ENCODE measurements around the gene KRTAP1-4. TPM values are rescaled to one million over a fixed set of nuclear protein-coding genes. Genes with fewer than 3 reads are reported as not detected.
"Not testable (repeated sequence)": the region's sequence is repeated elsewhere in the genome, so short reads cannot be mapped to it uniquely, and the experiment has no call there.

Gene KRTAP1-4
- total RNA-seq, 2 experiments from 2014 or later, result not detected

DNA sequence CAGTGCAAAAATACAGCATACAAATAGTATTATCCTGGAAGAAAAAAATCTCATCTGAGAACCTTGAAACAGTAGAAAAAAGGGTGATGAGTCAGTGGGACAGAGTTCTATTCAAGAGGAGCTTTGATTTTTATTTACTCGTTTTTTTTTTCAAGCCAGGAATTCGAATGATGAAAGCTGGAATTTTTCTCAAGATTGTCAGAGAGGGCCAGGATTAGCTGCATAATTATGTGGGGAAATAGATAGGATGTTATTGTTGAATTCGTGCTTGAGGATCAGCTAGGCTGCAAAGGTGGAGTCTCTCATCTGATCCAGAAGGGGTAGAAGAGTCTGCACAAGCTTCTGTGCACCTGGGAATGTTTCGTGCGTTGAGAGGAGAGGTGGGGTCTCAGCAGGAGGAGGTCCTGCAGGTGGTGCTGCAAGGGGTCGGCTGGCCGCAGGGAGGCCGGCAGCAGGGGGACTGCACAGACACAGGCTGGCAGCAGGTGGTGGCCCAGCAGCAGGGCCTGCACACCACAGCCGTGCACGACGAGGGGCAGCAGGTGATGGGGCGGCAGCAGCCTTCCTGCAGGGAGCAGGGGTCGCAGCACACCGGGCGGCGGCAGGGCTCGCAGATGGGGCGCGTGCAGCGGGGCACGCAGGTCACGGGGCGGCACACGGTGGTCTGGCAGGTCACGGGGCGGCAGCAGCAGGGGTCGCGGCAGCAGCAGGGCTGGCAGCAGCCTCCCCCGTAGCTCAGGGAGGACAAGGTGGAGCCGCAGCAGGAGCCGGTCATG is 29.5 kb upstream of the KRTAP1-4 start:
- H3K9me3 Mint-ChIP-seq; H3K36me3 Mint-ChIP-seq (ENCODE audit: low read depth); H3K4me3 Mint-ChIP-seq; POLR2A ChIA-PET; H3K4me1 Mint-ChIP-seq; CTCF ChIA-PET; H3K27ac Mint-ChIP-seq; DNase-seq: not testable (repeated sequence)
- H3K27me3 Mint-ChIP-seq, result peaks cover 36% of the 10 kb centered on the region

DNA sequence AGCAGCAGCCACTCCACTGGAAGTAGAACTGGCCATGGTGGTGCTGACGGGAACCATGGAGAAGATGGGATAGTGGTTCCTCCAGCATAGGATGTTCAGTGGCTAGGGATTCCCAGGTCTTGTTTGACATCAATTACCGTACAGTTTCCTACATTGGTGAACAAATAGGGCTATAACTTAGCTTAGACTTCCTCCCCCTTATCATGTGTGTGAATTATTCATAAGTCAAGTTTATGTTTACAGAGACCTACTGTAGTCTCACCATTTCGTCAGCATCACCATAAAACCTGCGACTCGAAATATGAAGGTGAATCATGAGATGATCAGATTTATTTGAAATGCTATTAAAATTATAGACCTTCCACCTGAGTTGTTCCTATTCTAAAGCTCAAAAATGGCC is 28.7 kb upstream of the KRTAP1-4 start:
- no peaks in the 10 kb centered on the region for H3K9me3 Mint-ChIP-seq
- DNase-seq, result no peak
- H3K27ac Mint-ChIP-seq, result no peak overlapping the region
- H3K36me3 Mint-ChIP-seq (ENCODE audit: low read depth), result no peaks in the 10 kb centered on the region
- H3K27me3 Mint-ChIP-seq, result peaks cover 36% of the 10 kb centered on the region
- ChIA-PET CTCF (no interaction called here), POLR2A (no interaction called here)
- no peaks in the 10 kb centered on the region for H3K4me1 Mint-ChIP-seq
- no peak overlapping the region for H3K4me3 Mint-ChIP-seq

GRCh38 chr17:41057547-41057946 is 27.6 kb upstream of the KRTAP1-4 start:
- Mint-ChIP-seq H3K27me3 (peaks cover 38% of the 10 kb centered on the region), H3K4me3 (no peak overlapping the region), H3K27ac (no peak overlapping the region), H3K9me3 (no peaks in the 10 kb centered on the region), H3K4me1 (no peaks in the 10 kb centered on the region), H3K36me3 (ENCODE audit: low read depth) (no peaks in the 10 kb centered on the region)
- no peak for DNase-seq
- CTCF ChIA-PET, result no interaction called here
- POLR2A ChIA-PET, result no interaction called here

DNA sequence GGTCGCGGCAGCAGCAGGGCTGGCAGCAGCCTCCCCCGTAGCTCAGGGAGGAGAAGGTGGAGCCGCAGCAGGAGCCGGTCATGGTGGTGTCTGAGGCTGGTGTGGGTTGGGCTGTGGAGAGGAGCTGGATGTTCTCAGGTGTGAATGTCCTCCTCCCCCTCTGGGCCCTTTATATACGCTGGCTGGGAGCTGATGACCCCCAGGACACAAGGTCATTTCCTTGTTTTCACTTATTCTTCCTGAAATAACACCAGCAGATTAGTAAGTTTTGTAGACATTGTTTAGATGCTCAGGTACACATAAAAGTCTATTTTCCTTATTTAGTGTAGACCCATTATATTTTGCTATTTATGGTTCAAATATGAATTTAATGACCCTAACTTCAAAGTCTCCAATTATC is 25.1 kb upstream of the KRTAP1-4 start, which contains the start of gene KRTAP2-2:
Gene KRTAP2-2 (minus strand): TSS at position 101 of the 400 bp plus-strand sequence. CDS start 19 bp downstream, at position 82.
- H3K4me1 Mint-ChIP-seq; POLR2A ChIA-PET; DNase-seq; H3K36me3 Mint-ChIP-seq (ENCODE audit: low read depth); H3K4me3 Mint-ChIP-seq; CTCF ChIA-PET; H3K9me3 Mint-ChIP-seq; H3K27ac Mint-ChIP-seq: not testable (repeated sequence)
- peaks cover 30% of the 10 kb centered on the region for H3K27me3 Mint-ChIP-seq

DNA sequence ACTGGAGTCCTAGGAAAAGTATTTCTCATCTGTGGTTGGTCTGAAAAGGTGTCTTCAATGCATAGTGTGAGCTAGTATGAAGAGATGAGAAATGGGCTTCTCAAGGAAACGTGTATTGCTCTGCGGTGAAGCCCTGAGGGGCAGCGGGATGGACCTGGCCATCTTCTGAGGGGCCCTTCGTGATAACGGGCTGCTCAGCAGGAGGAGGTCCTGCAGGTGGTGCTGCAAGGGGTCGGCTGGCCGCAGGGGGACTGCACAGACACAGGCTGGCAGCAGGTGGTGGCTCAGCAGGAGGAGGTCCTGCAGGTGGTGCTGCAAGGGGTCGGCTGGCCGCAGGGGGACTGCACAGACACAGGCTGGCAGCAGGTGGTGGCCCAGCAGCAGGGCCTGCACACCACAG is 24.6 kb upstream of the KRTAP1-4 start:
- DNase-seq; H3K4me3 Mint-ChIP-seq; CTCF ChIA-PET; H3K4me1 Mint-ChIP-seq; H3K27ac Mint-ChIP-seq; H3K36me3 Mint-ChIP-seq (ENCODE audit: low read depth); POLR2A ChIA-PET; H3K9me3 Mint-ChIP-seq: not testable (repeated sequence)
- H3K27me3 Mint-ChIP-seq, result peaks cover 27% of the 10 kb centered on the region

- no peaks in the 10 kb centered on the region for H3K36me3 Mint-ChIP-seq (ENCODE audit: low read depth)
- H3K4me3 Mint-ChIP-seq, result no peak overlapping the region
- DNase-seq, result no peak
- H3K27me3 Mint-ChIP-seq, result peaks cover 23% of the 10 kb centered on the region
- POLR2A ChIA-PET, result no interaction called here
- no peaks in the 10 kb centered on the region for H3K4me1 Mint-ChIP-seq
- no peaks in the 10 kb centered on the region for H3K9me3 Mint-ChIP-seq
- CTCF ChIA-PET, result no interaction called here
- no peak overlapping the region for H3K27ac Mint-ChIP-seq
Observed at GRCh38 chr17:41054025-41054424, 24.0 kb upstream of the KRTAP1-4 start.

DNA sequence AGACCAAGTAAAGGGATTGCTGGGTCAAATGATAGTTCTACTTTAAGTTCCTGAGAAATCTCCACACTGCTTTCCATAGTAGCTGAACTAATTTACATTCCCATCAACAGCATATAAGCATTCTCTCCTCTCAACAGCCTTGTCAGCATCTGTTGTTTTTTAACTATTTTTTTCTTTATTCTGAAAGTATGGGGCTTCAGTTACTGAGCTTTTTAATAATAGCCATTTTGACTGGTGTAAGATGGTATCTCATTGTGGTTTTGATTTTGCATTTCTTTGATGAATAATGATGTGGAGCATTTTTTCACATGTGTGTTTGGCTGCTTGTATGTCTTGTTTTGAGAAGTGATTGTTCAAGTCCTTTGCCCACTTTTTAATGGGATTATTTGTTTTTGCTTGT is 22.6 kb upstream of the KRTAP1-4 start:
- ChIA-PET POLR2A (no interaction called here), CTCF (no interaction called here)
- H3K36me3 Mint-ChIP-seq (ENCODE audit: low read depth), result no peaks in the 10 kb centered on the region
- H3K27me3 Mint-ChIP-seq, result peaks cover 21% of the 10 kb centered on the region
- no peaks in the 10 kb centered on the region for H3K4me1 Mint-ChIP-seq
- DNase-seq, result no peak
- no peak overlapping the region for H3K4me3 Mint-ChIP-seq
- H3K27ac Mint-ChIP-seq, result no peak overlapping the region
- no peaks in the 10 kb centered on the region for H3K9me3 Mint-ChIP-seq

GRCh38 chr17:41049110-41049509 is 19.1 kb upstream of the KRTAP1-4 start:
- ChIA-PET CTCF (no interaction called here), POLR2A (no interaction called here)
- H3K4me3 Mint-ChIP-seq, result no peak overlapping the region
- H3K27ac Mint-ChIP-seq, result no peak overlapping the region
- no peaks in the 10 kb centered on the region for H3K36me3 Mint-ChIP-seq (ENCODE audit: low read depth)
- peaks cover 26% of the 10 kb centered on the region for H3K27me3 Mint-ChIP-seq
- no peaks in the 10 kb centered on the region for H3K9me3 Mint-ChIP-seq
- DNase-seq, result no peak
- no peaks in the 10 kb centered on the region for H3K4me1 Mint-ChIP-seq

GRCh38 chr17:41048441-41048840 is 18.4 kb upstream of the KRTAP1-4 start:
- no peak for DNase-seq
- Mint-ChIP-seq H3K4me1 (no peaks in the 10 kb centered on the region), H3K27me3 (peaks cover 24% of the 10 kb centered on the region), H3K36me3 (ENCODE audit: low read depth) (no peaks in the 10 kb centered on the region), H3K9me3 (no peaks in the 10 kb centered on the region), H3K4me3 (no peak overlapping the region), H3K27ac (no peak overlapping the region)
- POLR2A ChIA-PET, result no interaction called here
- CTCF ChIA-PET, result interaction anchor here (1.5 kb wide), 1 partner anchor 23 kb away, joined by 3 read pairs; no protein-coding TSS in a partner anchor

- H3K9me3 Mint-ChIP-seq; H3K27ac Mint-ChIP-seq; POLR2A ChIA-PET; DNase-seq; CTCF ChIA-PET; H3K4me3 Mint-ChIP-seq; H3K4me1 Mint-ChIP-seq; H3K36me3 Mint-ChIP-seq (ENCODE audit: low read depth): not testable (repeated sequence)
- peaks cover 15% of the 10 kb centered on the region for H3K27me3 Mint-ChIP-seq
Observed at GRCh38 chr17:41046735-41047465, 16.9 kb upstream of the KRTAP1-4 start, which contains the start of gene KRTAP2-1. Gene KRTAP2-1 (minus strand): TSS chr17:41047316. CDS start chr17:41047267, 49 bp downstream.

DNA sequence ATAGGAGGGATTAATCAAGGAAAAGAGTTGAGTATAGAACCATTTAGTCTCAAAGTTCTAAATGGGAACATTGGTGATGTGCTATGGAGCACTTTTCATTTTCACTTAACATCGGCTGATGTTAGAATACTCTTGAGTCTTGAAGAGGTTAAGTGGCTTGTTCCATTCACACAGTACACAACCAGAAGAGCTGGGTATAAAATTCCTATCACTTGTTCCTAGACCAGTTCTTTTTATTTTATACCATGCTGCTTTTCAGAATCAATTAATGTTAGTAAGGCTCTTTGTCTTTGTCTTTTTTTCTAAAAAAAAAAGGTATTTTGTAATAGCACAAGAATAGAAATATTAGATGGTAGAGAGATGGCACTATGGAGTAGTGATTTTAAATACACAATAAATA is 13.0 kb upstream of the KRTAP1-4 start:
- H3K4me1 Mint-ChIP-seq, result no peaks in the 10 kb centered on the region
- H3K4me3 Mint-ChIP-seq, result no peak overlapping the region
- H3K27me3 Mint-ChIP-seq, result peaks cover 22% of the 10 kb centered on the region
- ChIA-PET CTCF (no interaction called here), POLR2A (no interaction called here)
- H3K27ac Mint-ChIP-seq, result no peak overlapping the region
- no peaks in the 10 kb centered on the region for H3K36me3 Mint-ChIP-seq (ENCODE audit: low read depth)
- no peak for DNase-seq
- H3K9me3 Mint-ChIP-seq, result peaks cover 4% of the 10 kb centered on the region

DNA sequence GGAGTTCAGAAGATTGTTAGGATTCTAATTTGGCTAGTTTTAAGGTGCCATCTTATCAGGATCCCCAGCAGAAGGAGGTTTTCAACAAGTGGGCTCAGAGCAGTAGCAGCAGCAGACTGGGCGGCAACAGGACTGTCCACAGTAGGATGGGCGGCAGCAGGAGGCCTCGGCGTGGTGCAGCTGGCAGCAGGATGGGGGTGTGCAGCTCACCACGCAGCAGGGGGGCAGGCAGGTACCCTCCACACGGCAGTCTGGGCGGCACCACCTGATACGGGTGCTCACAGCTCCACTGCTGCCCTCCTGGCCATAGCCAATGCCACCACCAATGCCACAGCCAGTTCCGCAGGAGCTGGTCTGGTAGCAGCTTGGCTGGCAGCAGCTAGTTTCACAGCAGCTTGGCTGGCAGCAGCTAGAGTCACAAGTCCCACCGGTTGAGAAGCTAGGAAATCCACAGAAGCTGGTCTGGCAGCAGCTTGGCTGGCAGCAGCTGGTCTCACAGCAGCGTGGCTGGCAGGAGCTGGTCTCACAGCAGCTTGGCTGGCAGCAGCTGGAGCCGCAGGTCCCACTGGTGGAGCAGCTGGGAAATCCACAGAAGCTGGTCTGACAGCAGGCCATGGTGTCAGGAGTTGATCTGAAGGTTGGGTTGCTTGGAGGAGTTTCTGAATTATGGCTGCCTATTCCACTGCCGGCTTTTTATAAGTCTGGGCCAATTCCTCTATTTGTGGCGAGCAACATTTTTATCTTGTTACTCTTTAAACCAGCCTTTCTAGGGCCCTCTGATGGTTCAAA is 11.0 kb upstream of the KRTAP1-4 start, which contains the start of gene KRTAP1-1:
Gene KRTAP1-1 (minus strand): TSS at position 668 of the 789 bp plus-strand sequence. CDS start 53 bp downstream, at position 615.
- H3K36me3 Mint-ChIP-seq (ENCODE audit: low read depth); POLR2A ChIA-PET; H3K4me3 Mint-ChIP-seq; DNase-seq; H3K9me3 Mint-ChIP-seq; CTCF ChIA-PET; H3K27ac Mint-ChIP-seq; H3K4me1 Mint-ChIP-seq: not testable (repeated sequence)
- H3K27me3 Mint-ChIP-seq, result peaks cover 20% of the 10 kb centered on the region

- Mint-ChIP-seq H3K27ac (no peak overlapping the region), H3K27me3 (peaks cover 14% of the 10 kb centered on the region), H3K36me3 (ENCODE audit: low read depth) (no peaks in the 10 kb centered on the region), H3K9me3 (peaks cover 4% of the 10 kb centered on the region), H3K4me3 (no peak overlapping the region), H3K4me1 (no peaks in the 10 kb centered on the region)
- CTCF ChIA-PET, result no interaction called here
- POLR2A ChIA-PET, result no interaction called here
- DNase-seq, result no peak
Observed at GRCh38 chr17:41037853-41038350, 7.9 kb upstream of the KRTAP1-4 start.

All from activated CD4-positive, alpha-beta memory T cell treated with anti-CD3 and anti-CD28 coated beads, Interleukin-2, amount 10 ng/mL, durations not matched to agents 7 days and 5 days (primary cell).